Tibial artery (tissue), 4 donors: ENCODE measurements around the gene MSI2.

Experiments used
- DNase-seq, 2 donors: peaks; one replicate each; pipeline ENCODE4 v3.0.0-alpha.2; 2019
- H3K27ac ChIP-seq, 2 donors: fragments of 200-600 bp; sonication (generic) in 1 of 2; 1 replicate in 1 of 2; 2 replicates in 1 of 2; pipeline ENCODE4 v1.5.1; 2018 to 2019; ENCODE audit warnings: mild to moderate bottlenecking in 1 of 2
- H3K27me3 ChIP-seq, 2 donors: fragments of 200-600 bp; sonication (generic) in 1 of 2; one replicate each; pipeline versions ENCODE4 v1.5.1 to v1.6.0; 2016 to 2019
- H3K36me3 ChIP-seq, 3 donors: fragments of 200-600 bp; sonication (generic) in 2 of 3; one replicate each; pipeline ENCODE4 v1.5.1; 2016 to 2019; ENCODE audit warnings: mild to moderate bottlenecking in 2 of 3
- H3K4me1 ChIP-seq, 4 donors: fragments of 200-600 bp; sonication (generic) in 2 of 4; 1 replicate in 3 of 4; 2 replicates in 1 of 4; pipeline ENCODE4 v1.5.1; 2016 to 2019
- H3K4me3 ChIP-seq, 2 donors: fragments of 200-600 bp; sonication (generic) in 1 of 2; 1 replicate in 1 of 2; 2 replicates in 1 of 2; pipeline ENCODE4 v1.5.1; 2018 to 2019; ENCODE audit warnings: mild to moderate bottlenecking in 2 of 2
- H3K9me3 ChIP-seq, 3 donors: fragments of 200-600 bp; sonication (generic) in 1 of 3; one replicate each; pipeline ENCODE4 v1.5.1; 2016 to 2019
- CTCF ChIP-seq, 2 experiments: fragments of 200-600 bp in 1 of 2; fragments of 450-650 bp in 1 of 2; IDR thresholded peaks; one replicate each; pipeline ENCODE4 v1.5.1; 2017 to 2019; ENCODE audit warnings: antibody characterized with exemption in 2 of 2, mild to moderate bottlenecking in 1 of 2, moderate library complexity in 1 of 2
- intact Hi-C: fragments of 100-400 bp; cut with DNase I; formaldehyde crosslinking; loops from one replicate; pipeline ENCODE4 v1.15.0; 2023; ENCODE audit warnings: low total_unique reads

MSI2 gene

GRCh38 chr17:57236686-57237299 is 19.5 kb upstream of the MSI2 start:
- no peak overlapping the region for H3K27ac ChIP-seq
- no peaks in the 10 kb centered on the region for H3K9me3 ChIP-seq
- no peak for DNase-seq
- peaks cover 0 to 18% of the 10 kb centered on the region in 2 donors for H3K27me3 ChIP-seq
- intact Hi-C loops, result no loop called here
- no peak overlapping the region for H3K4me3 ChIP-seq
- no peak for TF ChIP-seq CTCF (IDR thresholded peaks at IDR 0.05)
- H3K4me1 ChIP-seq, result no peaks in the 10 kb centered on the region
- H3K36me3 ChIP-seq, result no peaks in the 10 kb centered on the region

DNA sequence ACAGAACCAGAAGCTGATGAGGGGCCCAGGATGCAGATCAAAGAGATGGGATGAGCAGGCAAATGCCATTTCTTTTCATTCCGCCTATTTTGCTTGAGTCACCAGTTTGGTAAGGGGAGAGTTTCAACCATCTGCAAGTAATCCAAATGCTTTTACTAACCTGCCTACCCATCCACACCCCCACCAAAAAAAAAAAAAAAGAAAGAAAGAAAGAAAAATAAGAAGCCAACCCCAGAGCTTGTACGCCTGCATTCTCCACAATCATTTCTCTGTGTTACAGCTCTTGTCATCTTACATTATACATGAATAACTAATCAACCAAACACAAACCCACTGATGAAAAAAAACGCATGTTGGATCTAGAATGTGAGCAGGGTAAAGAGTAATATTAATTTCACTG is 15.7 kb upstream of the MSI2 start:
- intact Hi-C loops, result loop anchor here (5.0 to 10.0 kb wide), 4 partner anchors 106 to 594 kb away; partner anchors contain the start of gene CCDC182
- Histone ChIP-seq H3K27me3 (peaks cover 0 to 24% of the 10 kb centered on the region in 2 donors), H3K4me3 (no peak overlapping the region), H3K9me3 (no peaks in the 10 kb centered on the region), H3K4me1 (no peaks in the 10 kb centered on the region), H3K36me3 (no peaks in the 10 kb centered on the region), H3K27ac (no peak overlapping the region)
- TF ChIP-seq CTCF (IDR thresholded peaks at IDR 0.05), result no peak
- DNase-seq, result no peak

- no peak for DNase-seq
- H3K4me1 ChIP-seq, result no peaks in the 10 kb centered on the region
- H3K27me3 ChIP-seq, result peaks cover 0 to 22% of the 10 kb centered on the region in 2 donors
- H3K9me3 ChIP-seq, result no peaks in the 10 kb centered on the region
- no peak overlapping the region for H3K27ac ChIP-seq
- TF ChIP-seq CTCF (IDR thresholded peaks at IDR 0.05), result no peak
- H3K36me3 ChIP-seq, result no peaks in the 10 kb centered on the region
- H3K4me3 ChIP-seq, result no peak overlapping the region
- intact Hi-C loops, result loop anchor here (5.0 to 10.0 kb wide), 4 partner anchors 107 to 593 kb away; partner anchors contain the start of gene CCDC182
Observed at GRCh38 chr17:57242148-57242547, 14.2 kb upstream of the MSI2 start.

DNA sequence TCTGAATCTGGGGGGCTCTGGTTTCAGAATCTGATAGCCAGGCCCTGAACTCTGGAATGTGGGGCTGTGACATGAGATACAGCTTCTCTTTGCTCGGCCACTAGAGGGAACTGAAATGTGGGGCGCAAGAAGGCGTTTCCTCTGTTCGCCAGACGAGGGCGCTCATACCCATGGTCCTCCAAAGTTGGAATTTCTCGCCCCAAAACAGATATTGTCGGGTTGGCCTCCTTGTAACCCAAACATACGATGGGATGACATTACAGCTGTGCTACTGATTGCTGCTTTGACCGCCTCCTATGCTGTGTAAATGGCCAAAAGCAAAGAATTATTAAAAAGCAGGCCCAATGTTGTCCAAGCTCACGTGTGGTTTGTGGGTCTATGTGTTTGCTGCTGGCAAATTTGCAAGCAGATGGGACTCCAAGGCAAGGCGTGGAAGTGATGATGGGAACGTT is 13.1 kb upstream of the MSI2 start:
- intact Hi-C loops, result loop anchor here (5.0 to 10.0 kb wide), 4 partner anchors 108 to 592 kb away; partner anchors contain the start of gene CCDC182
- peaks cover 0 to 16% of the 10 kb centered on the region in 2 donors for H3K27me3 ChIP-seq
- peak; percentile 97 to 98 for TF ChIP-seq CTCF (IDR thresholded peaks at IDR 0.05)
- DNase-seq, result peak; percentile 40 to 78
- no peak overlapping the region for H3K27ac ChIP-seq
- no peaks in the 10 kb centered on the region for H3K9me3 ChIP-seq
- H3K36me3 ChIP-seq, result no peaks in the 10 kb centered on the region
- H3K4me1 ChIP-seq, result no peaks in the 10 kb centered on the region
- H3K4me3 ChIP-seq, result no peak overlapping the region

DNA sequence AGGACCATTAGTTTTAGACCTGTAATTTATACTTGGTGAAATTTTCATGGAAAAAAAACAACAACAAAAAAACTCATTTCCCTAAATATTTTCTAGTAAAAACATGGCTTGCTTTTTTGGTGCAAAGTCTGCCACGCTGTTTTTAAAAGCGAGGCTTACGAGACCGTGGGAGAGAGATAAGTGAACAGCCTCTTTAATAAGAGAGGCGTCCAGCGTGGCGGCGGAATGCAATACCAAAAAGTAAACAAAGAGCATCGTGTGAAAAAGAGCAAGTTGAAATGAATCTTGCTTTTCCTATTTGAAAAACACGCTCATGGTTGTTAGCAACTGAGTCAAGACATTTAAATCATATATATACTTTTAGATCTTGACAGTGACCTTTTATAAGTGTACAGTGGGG is 10.5 kb upstream of the MSI2 start:
- no peaks in the 10 kb centered on the region for H3K36me3 ChIP-seq
- no peak for TF ChIP-seq CTCF (IDR thresholded peaks at IDR 0.05)
- no peaks in the 10 kb centered on the region for H3K9me3 ChIP-seq
- DNase-seq, result no peak
- H3K27me3 ChIP-seq, result peaks cover 0 to 13% of the 10 kb centered on the region in 2 donors
- H3K27ac ChIP-seq, result no peak overlapping the region
- intact Hi-C loops, result loop anchor here (10.0 kb wide), 2 partner anchors 111 to 589 kb away; no protein-coding TSS in a partner anchor
- no peaks in the 10 kb centered on the region for H3K4me1 ChIP-seq
- no peak overlapping the region for H3K4me3 ChIP-seq
